A549 (cell line): Measurements from ENCODE around the gene CEND1. TPM values are rescaled to one million over a fixed set of nuclear protein-coding genes. Genes with fewer than 3 reads are reported as not detected.
A peak's percentile ranks its signal among the peaks of the same experiment; 100 is the strongest.

Experiments
- ATAC-seq, 2 experiments: fragments of 200-7000 bp in 1 of 2; fragments of >200 bp in 1 of 2; cut with Nextera tagmentation in 1 of 2; cut with Tn5 transposase in 1 of 2; 3 replicates each; pipeline versions ENCODE4 v1.8.0 to v1.9.1; 2018 to 2020; ENCODE audit warnings: mild to moderate bottlenecking in 1 of 2, moderate library complexity in 1 of 2
- CTCF ChIA-PET: fragments of 300-600 bp; sonication (Branson Sonifier 250); formaldehyde crosslinking; extraction: SDS; loops from one replicate; lab custom pipeline; 2021; ENCODE audit warnings: antibody characterized with exemption, inconsistent platforms; lab: Yijun Ruan, JAX
- POLR2A ChIA-PET: fragments of 350-600 bp; formaldehyde crosslinking; extraction: SDS; loops from one replicate; lab custom pipeline; 2021; ENCODE audit warnings: antibody characterized with exemption, inconsistent platforms; lab: Yijun Ruan, JAX
- DNase-seq, 2 experiments: peaks; one replicate each; pipeline versions ENCODE4 v3.0.0 to v3.0.0-alpha.2; 2011 to 2016; ENCODE audit warnings: low read depth in 1 of 2, low spot score in 1 of 2
- FAIRE-seq: peaks from 2 replicates; lab custom pipeline; 2011; peaks lifted over from hg19 to GRCh38; lab: Jason Lieb, UNC
- H3K27ac ChIP-seq, 2 experiments: fragments of >200 bp; sonication (Bioruptor Twin); formaldehyde crosslinking; 3 replicates each; pipeline ENCODE4 v1.5.1; 2016 to 2017
- H3K4me1 ChIP-seq: fragments of >200 bp; sonication (Bioruptor Twin); formaldehyde crosslinking; 3 replicates; pipeline ENCODE4 v1.6.1; 2016
- H3K4me2 ChIP-seq: fragments of >200 bp; sonication (Bioruptor Twin); formaldehyde crosslinking; 3 replicates; pipeline ENCODE4 v1.6.1; 2016
- H3K4me3 ChIP-seq: fragments of >200 bp; sonication (Bioruptor Twin); formaldehyde crosslinking; 3 replicates; pipeline ENCODE4 v1.5.1; 2016
- H3K9me3 ChIP-seq: fragments of >200 bp; sonication (Bioruptor Twin); formaldehyde crosslinking; 3 replicates; pipeline ENCODE4 v1.6.1; 2016
- CHD4 ChIP-seq: fragments of 200-600 bp; sonication (generic); IDR thresholded peaks from 2 replicates; pipeline ENCODE4 v1.6.1; 2016; ENCODE audit warnings: antibody characterized with exemption, mild to moderate bottlenecking, borderline replicate concordance
- EHMT2 ChIP-seq: fragments of 200-600 bp; sonication (generic); IDR thresholded peaks from 2 replicates; pipeline ENCODE4 v1.6.1; 2016; ENCODE audit warnings: antibody characterized with exemption, low read depth, mild to moderate bottlenecking, moderate library complexity
- ELK1 ChIP-seq: fragments of 150-350 bp; IDR thresholded peaks from 2 replicates; pipeline ENCODE4 v1.6.1; 2014; ENCODE audit warnings: low read depth, mild to moderate bottlenecking, low read length
- EP300 ChIP-seq, 2 experiments: fragments of >200 bp; sonication (Bioruptor Twin); formaldehyde crosslinking; IDR thresholded peaks; 2 replicates in 1 of 2; 3 replicates in 1 of 2; pipeline ENCODE4 v1.6.1; 2016 to 2017
- GATA3 ChIP-seq: IDR thresholded peaks from 2 replicates; pipeline ENCODE4 v1.6.1; 2012; ENCODE audit warnings: borderline replicate concordance
- HMGXB4 ChIP-seq: fragments of 250-450 bp; sonication (Bioruptor Pico); IDR thresholded peaks from 2 replicates; pipeline ENCODE4 v1.5.0; 2021; ENCODE audit warnings: mild to moderate bottlenecking, moderate library complexity, borderline replicate concordance
- JUNB ChIP-seq: fragments of >200 bp; sonication (Bioruptor Twin); formaldehyde crosslinking; IDR thresholded peaks from 2 replicates; pipeline ENCODE4 v1.6.1; 2016
- MAX ChIP-seq: IDR thresholded peaks from 2 replicates; pipeline ENCODE4 v1.6.1; 2012
- MAZ ChIP-seq: fragments of 150-350 bp; IDR thresholded peaks from 2 replicates; pipeline ENCODE4 v1.6.1; 2014; ENCODE audit warnings: antibody characterized with exemption, low read depth, low read length, borderline replicate concordance
- MYC ChIP-seq: IDR thresholded peaks from 2 replicates; pipeline ENCODE4 v1.6.1; 2012; ENCODE audit warnings: mild to moderate bottlenecking, inconsistent platforms, low read length, improper control_type of control experiment, borderline replicate concordance
- PBX3 ChIP-seq: IDR thresholded peaks from 2 replicates; pipeline ENCODE4 v1.6.1; 2012
- PHF8 ChIP-seq: fragments of 200-600 bp; sonication (generic); IDR thresholded peaks from 2 replicates; pipeline ENCODE4 v1.6.1; 2016; ENCODE audit warnings: low read depth, mild to moderate bottlenecking, antibody characterized with exemption, moderate library complexity, borderline replicate concordance
- SREBF2 ChIP-seq: fragments of 450-650 bp; IDR thresholded peaks from 2 replicates; pipeline ENCODE4 v1.6.1; 2014; ENCODE audit warnings: mild to moderate bottlenecking, moderate library complexity
- TP53 ChIP-seq: fragments of 250-450 bp; sonication (Bioruptor Pico); IDR thresholded peaks from 2 replicates; pipeline ENCODE4 v1.5.0; 2021; ENCODE audit warnings: mild to moderate bottlenecking, moderate library complexity
- ZFP36 ChIP-seq: fragments of 450-650 bp; IDR thresholded peaks from 2 replicates; pipeline ENCODE4 v1.6.1; 2014; ENCODE audit warnings: borderline replicate concordance; ENCODE audit not compliant: partially characterized antibody
- WGBS: methylation state at CpG from one replicate; pipeline ENCODE4 v1.1.6; 2017; ENCODE audit errors: missing lambda C conversion rate; 5-methylcytosine and 5-hydroxymethylcytosine counted together
- polyA plus RNA-seq, 4 experiments: library from polyadenylated mRNA; depleted of rRNA in 3 of 4; stranded (reverse); fragments of >200 nt; fragmentation: RNase III in 1 of 4; extraction: RNeasy Plus Mini Kit Qiagen cat#74134 plus additional on column Dnase treatment in 1 of 4; gene quantifications; 2 replicates in 3 of 4; 3 replicates in 1 of 4; pipeline ENCODE4 v1.2.3, GENCODE V29; 2011 to 2017

CEND1 gene
- polyA plus RNA-seq, 2 of the 4 experiments (the other 2 are of a cell fraction) = 1.0 TPM; not detected in 1

- no peak for TF ChIP-seq ELK1
- no peak for TF ChIP-seq HMGXB4 (CRISPR knock-in tag)
- TF ChIP-seq TP53 = peak; percentile 35; the same call in 1 of the 2 replicates
- peak; percentile 67; the same call in 1 of the 2 replicates for TF ChIP-seq MYC
- TF ChIP-seq MAX = peak; percentile 55
- no peak for TF ChIP-seq EHMT2
- no peak for TF ChIP-seq CHD4
- no peak for TF ChIP-seq EP300 (IDR thresholded peaks at IDR 0.05)
- no peak for TF ChIP-seq ZFP36
- no peak for TF ChIP-seq SREBF2
Measured at GRCh38 chr11:798093-798713, 8.3 kb upstream of the CEND1 start, which contains the start of gene SLC25A22 (continued).

GRCh38 chr11:797296-798092, 7.6 kb upstream of the CEND1 start:
- Histone ChIP-seq H3K4me2 (peak overlapping the region; percentile 90), H3K27ac (peak overlapping the region; percentile 76 to 99), H3K4me1 (peaks cover 28% of the 10 kb centered on the region), H3K4me3 (peak overlapping the region; percentile 66), H3K9me3 (no peaks in the 10 kb centered on the region)
- POLR2A ChIA-PET = interaction anchor here (0.7 to 1.5 kb wide), 5 partner anchors 11 to 96 kb away, joined by 3 to 6 read pairs (median 3); partner anchors contain the start of genes PNPLA2 and RPLP2
- FAIRE-seq = no peak
- ATAC-seq = peak; percentile 45 to 67
- peak; percentile 69 to 80 for DNase-seq
- WGBS = under 1% methylated on average over 22 of the region's 57 CpGs
- TF ChIP-seq MAZ (no peak), TP53 (peak; percentile 57; the same call in 1 of the 2 replicates), PHF8 (peak; percentile 36; the same call in 1 of the 2 replicates), PBX3 (0 out of 2 replicates have a peak, but pooled peaks have one; percentile 19), JUNB (no peak), GATA3 (no peak; the same call in 1 of the 2 replicates), MAX (peak; percentile 62; the same call in 1 of the 2 replicates)
- CTCF ChIA-PET = interaction anchor here (0.6 to 2.1 kb wide), 2 partner anchors 14 to 452 kb away, joined by 3 to 13 read pairs; no protein-coding TSS in a partner anchor
